GM12891 (cell line): ENCODE measurements around the gene PEX3.

Experiments
- POLR2A ChIP-seq: IDR thresholded peaks from 2 replicates; pipeline ENCODE4 v1.6.1; 2011; ENCODE audit warnings: low read depth, low read length, control low read depth
- POLR2AphosphoS5 ChIP-seq: IDR thresholded peaks from 2 replicates; pipeline ENCODE4 v1.6.1; 2011; ENCODE audit warnings: low read depth, low read length, control low read depth
- POU2F2 ChIP-seq: IDR thresholded peaks from 2 replicates; pipeline ENCODE4 v1.6.1; 2011; ENCODE audit warnings: low read depth, mild to moderate bottlenecking, control low read depth, low read length, moderate library complexity

DNA sequence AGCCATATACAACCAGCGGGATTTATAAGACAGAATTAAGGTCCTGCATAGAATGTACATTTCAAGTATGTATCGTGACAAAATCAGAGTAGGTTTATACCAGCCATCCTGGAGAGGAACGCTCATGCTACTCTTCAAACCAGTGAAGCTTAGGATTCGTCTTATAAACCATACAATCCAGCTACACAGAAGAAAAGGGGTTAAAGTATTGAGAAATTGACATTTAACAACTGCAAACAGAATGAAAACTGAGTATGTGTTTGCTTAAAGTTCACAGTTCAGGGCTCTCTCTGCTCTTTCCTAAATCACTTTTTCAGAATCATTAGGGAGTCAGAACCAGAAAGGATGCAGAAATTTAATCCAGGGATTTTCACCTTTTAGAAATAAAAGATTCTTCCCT lies 18.0 kb upstream of the PEX3 start:
- TF ChIP-seq POU2F2: no peak
- no peak for TF ChIP-seq POLR2A
- TF ChIP-seq POLR2AphosphoS5: no peak
